GM12878 (cell line): Measurements from ENCODE around the gene RIPOR1. TPM values are rescaled to one million over a fixed set of nuclear protein-coding genes. Genes with fewer than 3 reads are reported as not detected.

ENCODE experiments used
- BCL11A ChIP-seq: IDR thresholded peaks from 2 replicates; pipeline ENCODE4 v1.6.1; 2011; ENCODE audit warnings: low read depth, low read length
- CBX3 ChIP-seq: fragments of 200-600 bp; sonication (generic); IDR thresholded peaks from 2 replicates; pipeline ENCODE4 v1.6.1; 2016; ENCODE audit warnings: low read depth, borderline replicate concordance
- CEBPB ChIP-seq, 2 experiments: fragments of 150-350 bp in 1 of 2; IDR thresholded peaks; 2 replicates each; pipeline ENCODE4 v1.6.1; 2012 to 2014; ENCODE audit warnings: low read depth in 2 of 2, low read length in 2 of 2, borderline replicate concordance in 1 of 2, inconsistent platforms in 1 of 2
- IKZF2 ChIP-seq, 2 experiments: fragments of 450-650 bp; IDR thresholded peaks; 2 replicates each; pipeline ENCODE4 v1.6.1; 2017; ENCODE audit warnings: mild to moderate bottlenecking in 2 of 2, moderate library complexity in 2 of 2
- IRF4 ChIP-seq: IDR thresholded peaks from 2 replicates; pipeline ENCODE4 v1.6.1; 2011; ENCODE audit warnings: low read depth, low read length
- RBBP5 ChIP-seq: fragments of 200-600 bp; sonication (generic); conservative IDR thresholded peaks from 2 replicates; pipeline ENCODE4 v1.6.1; 2016
- SMAD5 ChIP-seq: IDR thresholded peaks from 2 replicates; pipeline ENCODE4 v1.6.1; 2016; ENCODE audit warnings: antibody characterized with exemption, low read depth
- SMARCA5 ChIP-seq: fragments of 450-650 bp; IDR thresholded peaks from 2 replicates; pipeline ENCODE4 v1.6.1; 2017; ENCODE audit warnings: mild to moderate bottlenecking
- SREBF1 ChIP-seq: IDR thresholded peaks from 2 replicates; pipeline ENCODE4 v1.6.1; 2012; ENCODE audit warnings: mild to moderate bottlenecking, low read length
- ZSCAN29 ChIP-seq: fragments of 450-650 bp; IDR thresholded peaks from 2 replicates; pipeline ENCODE4 v1.6.1; 2017; ENCODE audit warnings: mild to moderate bottlenecking, moderate library complexity
- polyA plus RNA-seq, 11 experiments: library from polyadenylated mRNA; depleted of rRNA in 4 of 11; unstranded in 6 of 11; stranded (reverse) in 5 of 11; fragments of >200 nt; fragmentation: Nextera tagmentation in 4 of 11; fragmentation: Illumina TruSeq in 1 of 11; extraction: Ambion mirVana in 4 of 11; extraction: Trizol in 1 of 11; gene quantifications; 1 replicate in 1 of 11; 2 replicates in 10 of 11; pipeline versions ENCODE4 v1.2.1 to v1.2.3, GENCODE V29; 2011 to 2016; ENCODE audit warnings: inconsistent platforms in 2 of 11, missing spikeins in 2 of 11, low read depth in 1 of 11
- total RNA-seq, 4 experiments: library from RNA; depleted of rRNA in 3 of 4; stranded (reverse); fragments of >200 nt in 3 of 4; fragmentation: Illumina TruSeq in 1 of 4; extraction: Trizol in 1 of 4; gene quantifications; 2 replicates each; pipeline versions ENCODE4 v1.2.1 to v1.2.3, GENCODE V29; 2013 to 2021
- TF ChIP-seq, protein P1 (sequence below), 3 experiments: IDR thresholded peaks in 2 of 3; conservative IDR thresholded peaks in 1 of 3; 2 replicates each; pipeline ENCODE4 v1.5.1; 2011; ENCODE audit warnings: low read depth in 3 of 3, low read length in 3 of 3, mild to moderate bottlenecking in 3 of 3, control low read depth in 2 of 3, moderate library complexity in 2 of 3, inconsistent platforms in 1 of 3, mixed read lengths in 1 of 3; ENCODE audit not compliant: control insufficient read depth in 2 of 3, insufficient read depth in 1 of 3; ENCODE audit errors: extremely low read depth in 1 of 3
- TF ChIP-seq, protein P2 (sequence below): fragments of 450-650 bp; IDR thresholded peaks from 2 replicates; pipeline ENCODE4 v1.6.1; 2017; ENCODE audit warnings: antibody characterized with exemption, mild to moderate bottlenecking, moderate library complexity
- TF ChIP-seq, protein P3 (sequence below): fragments of 150-350 bp; IDR thresholded peaks from 2 replicates; pipeline ENCODE4 v1.6.1; 2016; ENCODE audit warnings: low read depth, low read length
- TF ChIP-seq, protein P4 (sequence below): IDR thresholded peaks from 2 replicates; pipeline ENCODE4 v1.6.1; 2012; ENCODE audit warnings: low read length, inconsistent platforms
- TF ChIP-seq, protein P5 (sequence below): IDR thresholded peaks from 2 replicates; pipeline ENCODE4 v1.6.1; 2011; ENCODE audit warnings: low read depth, mild to moderate bottlenecking, low read length, moderate library complexity, borderline replicate concordance; ENCODE audit errors: extremely low read depth
- TF ChIP-seq, protein P6 (sequence below): IDR thresholded peaks from 2 replicates; pipeline ENCODE4 v1.6.1; 2011; ENCODE audit warnings: borderline replicate concordance, low read depth, mild to moderate bottlenecking, moderate library complexity, low read length; ENCODE audit not compliant: insufficient read depth, poor library complexity, severe bottlenecking

Gene RIPOR1
- total and polyA plus RNA-seq, 10 of the 15 experiments (the other 5 are each of a cell fraction or from before 2014, with no cell fraction given) = 0.13 to 28.5 (median 7.0) TPM

DNA sequence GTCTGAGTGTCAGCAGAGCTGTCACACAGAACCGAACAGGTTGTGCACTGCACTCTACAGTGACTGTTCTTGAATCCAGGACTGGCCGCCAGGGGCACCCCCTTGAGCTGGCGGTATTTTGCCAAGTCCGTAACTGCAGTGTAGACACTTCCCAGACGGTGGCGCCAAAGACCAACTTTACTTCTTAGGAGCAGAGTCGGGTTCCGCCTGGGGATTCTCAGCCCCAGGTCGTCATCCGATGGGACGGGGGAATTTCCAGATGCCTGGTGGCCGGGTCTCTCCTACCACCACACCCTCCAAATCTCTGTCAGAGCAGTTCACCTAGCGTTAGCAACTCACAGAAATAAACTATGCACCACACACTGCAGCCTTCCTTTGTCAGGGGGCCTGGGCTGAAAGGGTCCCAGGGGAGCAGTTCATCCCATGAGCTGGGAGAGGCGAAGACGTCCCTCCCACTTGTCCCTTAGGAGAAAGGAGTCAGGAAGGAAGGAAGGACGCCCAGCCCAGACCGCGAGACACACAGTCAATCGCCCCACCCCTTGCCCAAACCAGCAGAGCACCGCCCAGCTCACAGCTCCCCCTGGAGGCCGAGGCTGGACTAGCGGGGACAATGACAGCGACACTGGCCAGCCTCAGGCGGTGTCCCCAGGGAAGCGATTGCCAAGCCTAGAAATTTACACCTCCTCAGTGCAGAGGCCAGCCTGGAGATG lies 7.4 kb upstream of the RIPOR1 start (continued):
- TF ChIP-seq, protein P1, sequence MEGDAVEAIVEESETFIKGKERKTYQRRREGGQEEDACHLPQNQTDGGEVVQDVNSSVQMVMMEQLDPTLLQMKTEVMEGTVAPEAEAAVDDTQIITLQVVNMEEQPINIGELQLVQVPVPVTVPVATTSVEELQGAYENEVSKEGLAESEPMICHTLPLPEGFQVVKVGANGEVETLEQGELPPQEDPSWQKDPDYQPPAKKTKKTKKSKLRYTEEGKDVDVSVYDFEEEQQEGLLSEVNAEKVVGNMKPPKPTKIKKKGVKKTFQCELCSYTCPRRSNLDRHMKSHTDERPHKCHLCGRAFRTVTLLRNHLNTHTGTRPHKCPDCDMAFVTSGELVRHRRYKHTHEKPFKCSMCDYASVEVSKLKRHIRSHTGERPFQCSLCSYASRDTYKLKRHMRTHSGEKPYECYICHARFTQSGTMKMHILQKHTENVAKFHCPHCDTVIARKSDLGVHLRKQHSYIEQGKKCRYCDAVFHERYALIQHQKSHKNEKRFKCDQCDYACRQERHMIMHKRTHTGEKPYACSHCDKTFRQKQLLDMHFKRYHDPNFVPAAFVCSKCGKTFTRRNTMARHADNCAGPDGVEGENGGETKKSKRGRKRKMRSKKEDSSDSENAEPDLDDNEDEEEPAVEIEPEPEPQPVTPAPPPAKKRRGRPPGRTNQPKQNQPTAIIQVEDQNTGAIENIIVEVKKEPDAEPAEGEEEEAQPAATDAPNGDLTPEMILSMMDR (IDR thresholded peaks at IDR 0.05 in 2 of 3, conservative IDR thresholded peaks at IDR 0.05 in 1 of 3; ENCODE audit: control insufficient read depth in 2 of 3, extremely low read depth in 1 of 3, insufficient read depth in 1 of 3, low read depth in 3 of 3, low read length in 3 of 3) = peak; percentile 91 to 100 (median 99); a peak in 5 of 6 replicates
- TF ChIP-seq SMARCA5 = peak; percentile 99
- TF ChIP-seq, protein P2, sequence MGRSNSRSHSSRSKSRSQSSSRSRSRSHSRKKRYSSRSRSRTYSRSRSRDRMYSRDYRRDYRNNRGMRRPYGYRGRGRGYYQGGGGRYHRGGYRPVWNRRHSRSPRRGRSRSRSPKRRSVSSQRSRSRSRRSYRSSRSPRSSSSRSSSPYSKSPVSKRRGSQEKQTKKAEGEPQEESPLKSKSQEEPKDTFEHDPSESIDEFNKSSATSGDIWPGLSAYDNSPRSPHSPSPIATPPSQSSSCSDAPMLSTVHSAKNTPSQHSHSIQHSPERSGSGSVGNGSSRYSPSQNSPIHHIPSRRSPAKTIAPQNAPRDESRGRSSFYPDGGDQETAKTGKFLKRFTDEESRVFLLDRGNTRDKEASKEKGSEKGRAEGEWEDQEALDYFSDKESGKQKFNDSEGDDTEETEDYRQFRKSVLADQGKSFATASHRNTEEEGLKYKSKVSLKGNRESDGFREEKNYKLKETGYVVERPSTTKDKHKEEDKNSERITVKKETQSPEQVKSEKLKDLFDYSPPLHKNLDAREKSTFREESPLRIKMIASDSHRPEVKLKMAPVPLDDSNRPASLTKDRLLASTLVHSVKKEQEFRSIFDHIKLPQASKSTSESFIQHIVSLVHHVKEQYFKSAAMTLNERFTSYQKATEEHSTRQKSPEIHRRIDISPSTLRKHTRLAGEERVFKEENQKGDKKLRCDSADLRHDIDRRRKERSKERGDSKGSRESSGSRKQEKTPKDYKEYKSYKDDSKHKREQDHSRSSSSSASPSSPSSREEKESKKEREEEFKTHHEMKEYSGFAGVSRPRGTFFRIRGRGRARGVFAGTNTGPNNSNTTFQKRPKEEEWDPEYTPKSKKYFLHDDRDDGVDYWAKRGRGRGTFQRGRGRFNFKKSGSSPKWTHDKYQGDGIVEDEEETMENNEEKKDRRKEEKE = no peak
- no peak for TF ChIP-seq ZSCAN29
- TF ChIP-seq CEBPB (IDR thresholded peaks at IDR 0.05; ENCODE audit: borderline replicate concordance in 1 of 2, low read depth in 2 of 2, low read length in 2 of 2) = no peak
- TF ChIP-seq IKZF2 (IDR thresholded peaks at IDR 0.05) = peak; percentile 95 to 96
- TF ChIP-seq IRF4 = 0 out of 2 replicates have a peak, but pooled peaks have one; percentile 24
- TF ChIP-seq, protein P3, sequence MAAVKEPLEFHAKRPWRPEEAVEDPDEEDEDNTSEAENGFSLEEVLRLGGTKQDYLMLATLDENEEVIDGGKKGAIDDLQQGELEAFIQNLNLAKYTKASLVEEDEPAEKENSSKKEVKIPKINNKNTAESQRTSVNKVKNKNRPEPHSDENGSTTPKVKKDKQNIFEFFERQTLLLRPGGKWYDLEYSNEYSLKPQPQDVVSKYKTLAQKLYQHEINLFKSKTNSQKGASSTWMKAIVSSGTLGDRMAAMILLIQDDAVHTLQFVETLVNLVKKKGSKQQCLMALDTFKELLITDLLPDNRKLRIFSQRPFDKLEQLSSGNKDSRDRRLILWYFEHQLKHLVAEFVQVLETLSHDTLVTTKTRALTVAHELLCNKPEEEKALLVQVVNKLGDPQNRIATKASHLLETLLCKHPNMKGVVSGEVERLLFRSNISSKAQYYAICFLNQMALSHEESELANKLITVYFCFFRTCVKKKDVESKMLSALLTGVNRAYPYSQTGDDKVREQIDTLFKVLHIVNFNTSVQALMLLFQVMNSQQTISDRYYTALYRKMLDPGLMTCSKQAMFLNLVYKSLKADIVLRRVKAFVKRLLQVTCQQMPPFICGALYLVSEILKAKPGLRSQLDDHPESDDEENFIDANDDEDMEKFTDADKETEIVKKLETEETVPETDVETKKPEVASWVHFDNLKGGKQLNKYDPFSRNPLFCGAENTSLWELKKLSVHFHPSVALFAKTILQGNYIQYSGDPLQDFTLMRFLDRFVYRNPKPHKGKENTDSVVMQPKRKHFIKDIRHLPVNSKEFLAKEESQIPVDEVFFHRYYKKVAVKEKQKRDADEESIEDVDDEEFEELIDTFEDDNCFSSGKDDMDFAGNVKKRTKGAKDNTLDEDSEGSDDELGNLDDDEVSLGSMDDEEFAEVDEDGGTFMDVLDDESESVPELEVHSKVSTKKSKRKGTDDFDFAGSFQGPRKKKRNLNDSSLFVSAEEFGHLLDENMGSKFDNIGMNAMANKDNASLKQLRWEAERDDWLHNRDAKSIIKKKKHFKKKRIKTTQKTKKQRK = no peak
- no peak for TF ChIP-seq RBBP5
- TF ChIP-seq CBX3 = no peak
- TF ChIP-seq, protein P4, sequence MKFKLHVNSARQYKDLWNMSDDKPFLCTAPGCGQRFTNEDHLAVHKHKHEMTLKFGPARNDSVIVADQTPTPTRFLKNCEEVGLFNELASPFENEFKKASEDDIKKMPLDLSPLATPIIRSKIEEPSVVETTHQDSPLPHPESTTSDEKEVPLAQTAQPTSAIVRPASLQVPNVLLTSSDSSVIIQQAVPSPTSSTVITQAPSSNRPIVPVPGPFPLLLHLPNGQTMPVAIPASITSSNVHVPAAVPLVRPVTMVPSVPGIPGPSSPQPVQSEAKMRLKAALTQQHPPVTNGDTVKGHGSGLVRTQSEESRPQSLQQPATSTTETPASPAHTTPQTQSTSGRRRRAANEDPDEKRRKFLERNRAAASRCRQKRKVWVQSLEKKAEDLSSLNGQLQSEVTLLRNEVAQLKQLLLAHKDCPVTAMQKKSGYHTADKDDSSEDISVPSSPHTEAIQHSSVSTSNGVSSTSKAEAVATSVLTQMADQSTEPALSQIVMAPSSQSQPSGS = no peak
- no peak for TF ChIP-seq SMAD5
- TF ChIP-seq, protein P5, sequence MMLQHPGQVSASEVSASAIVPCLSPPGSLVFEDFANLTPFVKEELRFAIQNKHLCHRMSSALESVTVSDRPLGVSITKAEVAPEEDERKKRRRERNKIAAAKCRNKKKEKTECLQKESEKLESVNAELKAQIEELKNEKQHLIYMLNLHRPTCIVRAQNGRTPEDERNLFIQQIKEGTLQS = no peak
- TF ChIP-seq BCL11A = no peak
- no peak for TF ChIP-seq SREBF1
- TF ChIP-seq, protein P6, sequence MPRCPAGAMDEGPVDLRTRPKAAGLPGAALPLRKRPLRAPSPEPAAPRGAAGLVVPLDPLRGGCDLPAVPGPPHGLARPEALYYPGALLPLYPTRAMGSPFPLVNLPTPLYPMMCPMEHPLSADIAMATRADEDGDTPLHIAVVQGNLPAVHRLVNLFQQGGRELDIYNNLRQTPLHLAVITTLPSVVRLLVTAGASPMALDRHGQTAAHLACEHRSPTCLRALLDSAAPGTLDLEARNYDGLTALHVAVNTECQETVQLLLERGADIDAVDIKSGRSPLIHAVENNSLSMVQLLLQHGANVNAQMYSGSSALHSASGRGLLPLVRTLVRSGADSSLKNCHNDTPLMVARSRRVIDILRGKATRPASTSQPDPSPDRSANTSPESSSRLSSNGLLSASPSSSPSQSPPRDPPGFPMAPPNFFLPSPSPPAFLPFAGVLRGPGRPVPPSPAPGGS = no peak
